Endothelial cell of umbilical vein (primary cell): ENCODE results near the gene GPR78.

ENCODE experiments used
- CTCF ChIP-seq, 2 donors: IDR thresholded peaks; 1 replicate in 1 of 2; 2 replicates in 1 of 2; pipeline ENCODE4 v1.5.1; 2011; ENCODE audit warnings: low read length in 2 of 2, mild to moderate bottlenecking in 2 of 2, moderate library complexity in 2 of 2, control low read depth in 1 of 2, inconsistent platforms in 1 of 2, low read depth in 1 of 2; ENCODE audit not compliant: insufficient read depth in 1 of 2; ENCODE audit errors: extremely low read depth in 1 of 2
- EZH2 ChIP-seq: IDR thresholded peaks from 2 replicates; pipeline ENCODE4 v1.6.1; 2012; ENCODE audit warnings: borderline replicate concordance, low read depth, mild to moderate bottlenecking, moderate library complexity, low read length, inconsistent platforms; ENCODE audit not compliant: severe bottlenecking
- FOS ChIP-seq: IDR thresholded peaks from 2 replicates; pipeline ENCODE4 v1.6.1; 2011; ENCODE audit warnings: mild to moderate bottlenecking, low read length, moderate library complexity, borderline replicate concordance; ENCODE audit not compliant: insufficient read depth
- GATA2 ChIP-seq: IDR thresholded peaks from 2 replicates; pipeline ENCODE4 v1.7.0; 2011; ENCODE audit warnings: low read depth, mild to moderate bottlenecking, moderate library complexity, mixed read lengths, low read length; ENCODE audit not compliant: insufficient read length, insufficient read depth
- MYC ChIP-seq: IDR thresholded peaks from one replicate; pipeline ENCODE4 v1.6.1; 2011; ENCODE audit warnings: mild to moderate bottlenecking, low read depth, low read length

- TF ChIP-seq CTCF (IDR thresholded peaks at IDR 0.05; ENCODE audit: extremely low read depth in 1 of 2, insufficient read depth in 1 of 2, low read depth in 1 of 2, low read length in 2 of 2) (no peak), EZH2 (no peak), FOS (no peak), GATA2 (no peak), MYC (no peak)
These were observed 34.4 kb downstream of the GPR78 start for GRCh38 chr4:8614365-8615193.
